HepG2 (cell line): Measurements from ENCODE around the gene MBTPS1. TPM values are rescaled to one million over a fixed set of nuclear protein-coding genes. Genes with fewer than 3 reads are reported as not detected.

ENCODE experiments used
- ATF7-NPFF ChIP-seq: sonication (generic); formaldehyde crosslinking; IDR thresholded peaks from 2 replicates; pipeline ENCODE4 v1.8.1; 2023; ENCODE audit warnings: mild to moderate bottlenecking, low read depth, missing genetic modification reagents, moderate library complexity
- CERS6 ChIP-seq: sonication (generic); formaldehyde crosslinking; IDR thresholded peaks from 2 replicates; pipeline ENCODE4 v1.5.0; 2020; ENCODE audit warnings: missing genetic modification reagents
- CSRNP2 ChIP-seq: sonication (generic); formaldehyde crosslinking; conservative IDR thresholded peaks from 2 replicates; pipeline ENCODE4 v1.8.0; 2022; ENCODE audit warnings: low read depth, missing genetic modification reagents
- ETV6 ChIP-seq: sonication (generic); formaldehyde crosslinking; conservative IDR thresholded peaks from 2 replicates; pipeline ENCODE4 v1.4.0; 2020; ENCODE audit warnings: missing genetic modification reagents
- HMG20B ChIP-seq: conservative IDR thresholded peaks from 2 replicates; pipeline ENCODE4 v1.6.1; 2016; ENCODE audit warnings: missing genetic modification reagents, missing compliant biosample characterization
- HNF1A ChIP-seq, 2 experiments: sonication (generic) in 1 of 2; formaldehyde crosslinking in 1 of 2; IDR thresholded peaks; 2 replicates each; pipeline versions ENCODE4 v1.4.0 to v1.6.1; 2016 to 2020; ENCODE audit warnings: borderline replicate concordance in 1 of 2, low read depth in 1 of 2, mild to moderate bottlenecking in 1 of 2, missing genetic modification reagents in 1 of 2
- MEIS1 ChIP-seq: sonication (generic); formaldehyde crosslinking; IDR thresholded peaks from 2 replicates; pipeline ENCODE4 v1.9.0; 2021; ENCODE audit warnings: mild to moderate bottlenecking, missing genetic modification reagents, moderate library complexity, borderline replicate concordance
- MTA1 ChIP-seq: sonication (generic); formaldehyde crosslinking; IDR thresholded peaks from 2 replicates; pipeline ENCODE4 v1.4.0; 2020; ENCODE audit warnings: missing genetic modification reagents, mild to moderate bottlenecking, borderline replicate concordance
- NBN ChIP-seq: fragments of 450-650 bp; conservative IDR thresholded peaks from 2 replicates; pipeline ENCODE4 v1.6.1; 2017
- PHF21A ChIP-seq: sonication (generic); formaldehyde crosslinking; IDR thresholded peaks from 2 replicates; pipeline ENCODE4 v1.5.0; 2020; ENCODE audit warnings: mild to moderate bottlenecking, missing genetic modification reagents
- POGK ChIP-seq: sonication (generic); formaldehyde crosslinking; conservative IDR thresholded peaks from 2 replicates; pipeline ENCODE4 v1.8.0; 2022; ENCODE audit warnings: mild to moderate bottlenecking, moderate library complexity, missing genetic modification reagents
- SSRP1 ChIP-seq: IDR thresholded peaks from 2 replicates; pipeline ENCODE4 v1.6.1; 2016; ENCODE audit warnings: control low read depth
- TBX3 ChIP-seq: fragments of 450-650 bp; IDR thresholded peaks from 2 replicates; pipeline ENCODE4 v1.6.1; 2017; ENCODE audit warnings: antibody characterized with exemption, mild to moderate bottlenecking, inconsistent platforms, borderline replicate concordance
- TMF1 ChIP-seq: sonication (generic); formaldehyde crosslinking; IDR thresholded peaks from 2 replicates; pipeline ENCODE4 v1.8.1; 2022; ENCODE audit warnings: low read depth, missing genetic modification reagents
- TOE1 ChIP-seq: sonication (generic); formaldehyde crosslinking; IDR thresholded peaks from 2 replicates; pipeline ENCODE4 v1.4.0; 2020; ENCODE audit warnings: mild to moderate bottlenecking, missing genetic modification reagents
- ZMYM4 ChIP-seq: sonication (generic); formaldehyde crosslinking; IDR thresholded peaks from 2 replicates; pipeline ENCODE4 v1.8.1; 2023; ENCODE audit warnings: mild to moderate bottlenecking, missing genetic modification reagents
- ZNF670 ChIP-seq: sonication (generic); formaldehyde crosslinking; IDR thresholded peaks from 2 replicates; pipeline ENCODE4 v1.8.0; 2022; ENCODE audit warnings: mild to moderate bottlenecking, missing genetic modification reagents, borderline replicate concordance
- polyA plus RNA-seq, 8 experiments: library from polyadenylated mRNA; depleted of rRNA in 3 of 8; stranded (reverse) in 7 of 8; unstranded in 1 of 8; fragments of >200 nt; fragmentation: Illumina TruSeq in 4 of 8; extraction: Trizol in 4 of 8; gene quantifications; 2 replicates each; pipeline versions ENCODE4 v1.2.1 to v1.2.3, GENCODE V29; 2011 to 2016; ENCODE audit warnings: low read depth in 4 of 8, missing spikeins in 1 of 8, mixed read lengths in 1 of 8; ENCODE audit not compliant: insufficient read depth in 1 of 8
- total RNA-seq, 5 experiments: library from RNA; depleted of rRNA; stranded (reverse); fragments of >200 nt; fragmentation: Illumina TruSeq; extraction: Trizol; gene quantifications; 2 replicates each; pipeline ENCODE4 v1.2.3, GENCODE V29; 2016; ENCODE audit warnings: low read depth in 1 of 5
- TF ChIP-seq, protein P1 (sequence below): sonication (generic); formaldehyde crosslinking; IDR thresholded peaks from 2 replicates; pipeline ENCODE4 v1.4.0; 2020; ENCODE audit warnings: missing genetic modification reagents

Gene MBTPS1
- total and polyA plus RNA-seq, 2 of the 13 experiments (the other 11 are each of a cell fraction or from before 2014, with no cell fraction given), result 56.7 to 91.3 TPM

GRCh38 chr16:84141143-84141670 is 24.5 kb upstream of the MBTPS1 start (continued):
- TF ChIP-seq ETV6 (CRISPR knock-in tag) (no peak), CSRNP2 (CRISPR knock-in tag) (no peak), ZNF670 (CRISPR knock-in tag) (no peak), HNF1A (IDR thresholded peaks at IDR 0.05; ENCODE audit: low read depth) (no peak), HNF1A (CRISPR knock-in tag; IDR thresholded peaks at IDR 0.05; ENCODE audit: borderline replicate concordance) (peak; percentile 44; the same call in 1 of the 2 replicates), POGK (CRISPR knock-in tag) (peak; percentile 48; the same call in 1 of the 2 replicates), NBN (no peak), TMF1 (CRISPR knock-in tag) (no peak), CERS6 (CRISPR knock-in tag) (no peak), MTA1 (CRISPR knock-in tag) (0 out of 2 replicates have a peak, but pooled peaks have one; percentile 67), TOE1 (no peak), TBX3 (peak; percentile 18; the same call in 1 of the 2 replicates), PHF21A (CRISPR knock-in tag) (peak; percentile 56; the same call in 1 of the 2 replicates), ZMYM4 (no peak), HMG20B (CRISPR knock-in tag) (no peak), ATF7-NPFF (0 out of 2 replicates have a peak, but pooled peaks have one; percentile 49), SSRP1 (CRISPR knock-in tag) (no peak), MEIS1 (CRISPR knock-in tag) (0 out of 2 replicates have a peak, but pooled peaks have one; percentile 36)
- TF ChIP-seq, protein P1, sequence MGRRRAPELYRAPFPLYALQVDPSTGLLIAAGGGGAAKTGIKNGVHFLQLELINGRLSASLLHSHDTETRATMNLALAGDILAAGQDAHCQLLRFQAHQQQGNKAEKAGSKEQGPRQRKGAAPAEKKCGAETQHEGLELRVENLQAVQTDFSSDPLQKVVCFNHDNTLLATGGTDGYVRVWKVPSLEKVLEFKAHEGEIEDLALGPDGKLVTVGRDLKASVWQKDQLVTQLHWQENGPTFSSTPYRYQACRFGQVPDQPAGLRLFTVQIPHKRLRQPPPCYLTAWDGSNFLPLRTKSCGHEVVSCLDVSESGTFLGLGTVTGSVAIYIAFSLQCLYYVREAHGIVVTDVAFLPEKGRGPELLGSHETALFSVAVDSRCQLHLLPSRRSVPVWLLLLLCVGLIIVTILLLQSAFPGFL, result no peak
